Stimulated activated CD4-positive, alpha-beta T cell treated with anti-CD3 and anti-CD28 coated beads, Interleukin-15, amount 100 ng/mL, for 24 hours (primary cell): Measurements from ENCODE around the gene SH2D3C.
A peak's percentile ranks its signal among the peaks of the same experiment; 100 is the strongest.
"Not testable (repeated sequence)": the region's sequence is repeated elsewhere in the genome, so short reads cannot be mapped to it uniquely, and the experiment has no call there.

ENCODE experiments used
- DNase-seq: peaks from one replicate; pipeline ENCODE4 v3.0.0-alpha.2; 2020

Gene SH2D3C

DNA sequence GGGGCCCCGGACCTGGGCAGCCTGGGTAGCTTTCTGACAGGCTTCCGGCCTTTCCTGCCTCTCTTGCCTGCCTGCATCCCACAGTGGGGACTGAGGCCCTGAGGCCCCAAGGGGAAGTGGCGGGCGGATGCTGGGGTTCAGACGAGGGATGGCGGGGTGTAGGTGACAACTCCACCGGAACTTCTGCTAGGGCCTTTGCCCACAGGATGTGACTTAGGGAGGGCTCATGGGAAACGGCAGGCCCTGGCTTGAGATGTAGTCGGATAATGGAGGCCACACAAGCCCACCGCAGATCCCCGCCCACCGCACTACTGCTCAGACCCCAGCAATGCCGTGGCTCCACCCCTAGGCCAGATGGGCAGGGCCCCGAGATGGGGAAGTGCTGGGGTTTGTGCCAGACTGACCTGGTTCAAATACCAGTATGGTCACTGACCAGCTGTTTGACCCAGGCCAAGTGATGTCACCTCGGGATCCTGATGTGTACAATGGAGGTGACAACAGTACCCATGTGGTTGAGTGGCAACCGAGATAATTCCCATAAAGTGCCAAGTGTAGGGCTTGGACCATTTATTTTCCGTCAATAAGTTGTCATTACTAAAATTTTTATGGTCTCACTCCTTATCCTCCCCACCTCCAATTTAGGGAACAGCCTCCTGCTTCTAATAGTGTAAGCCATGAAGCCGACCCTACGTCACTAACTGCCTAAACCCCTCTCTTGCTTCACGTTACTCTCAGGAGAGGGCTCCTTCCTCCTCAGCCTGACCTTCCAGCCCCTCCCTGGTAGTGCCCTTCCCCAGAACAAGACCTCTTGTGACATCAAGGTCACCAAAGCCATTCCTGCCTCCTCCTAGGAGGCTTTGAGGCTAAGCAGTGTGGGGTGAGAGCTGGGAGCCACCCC, 4.9 kb upstream of the SH2D3C start:
- DNase-seq: peak; percentile 80

GRCh38 chr9:127781806-127782205, 3.3 kb upstream of the SH2D3C start:
- DNase-seq: no peak

DNA sequence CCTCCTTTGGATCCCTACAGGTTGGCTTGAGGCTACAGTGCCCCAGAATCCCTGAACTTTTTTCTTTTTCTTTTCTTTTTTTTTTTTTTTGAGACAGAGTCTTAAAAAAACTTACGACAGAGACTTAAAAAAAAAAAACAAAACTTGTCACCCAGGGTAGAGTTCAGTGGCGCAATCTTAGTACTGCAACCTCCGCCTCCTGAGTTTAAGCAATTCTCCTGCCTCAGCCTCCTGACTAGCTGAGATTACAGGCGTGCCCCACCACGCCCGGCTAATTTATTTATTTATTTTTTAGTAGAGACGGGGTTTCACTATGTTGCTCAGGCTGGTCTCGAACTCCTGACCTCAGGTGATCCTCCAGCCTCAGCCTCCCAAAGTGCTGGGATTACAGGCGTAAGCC, 2.4 kb upstream of the SH2D3C start:
- not testable (repeated sequence) for DNase-seq

- DNase-seq: no peak
Observed at GRCh38 chr9:127780126-127780885, 1.8 kb upstream of the SH2D3C start.

GRCh38 chr9:127779136-127779981, 893 bp upstream of the SH2D3C start:
- DNase-seq: peak; percentile 76

- no peak for DNase-seq
Observed at GRCh38 chr9:127777368-127777980, 992 bp downstream of the SH2D3C start.

DNA sequence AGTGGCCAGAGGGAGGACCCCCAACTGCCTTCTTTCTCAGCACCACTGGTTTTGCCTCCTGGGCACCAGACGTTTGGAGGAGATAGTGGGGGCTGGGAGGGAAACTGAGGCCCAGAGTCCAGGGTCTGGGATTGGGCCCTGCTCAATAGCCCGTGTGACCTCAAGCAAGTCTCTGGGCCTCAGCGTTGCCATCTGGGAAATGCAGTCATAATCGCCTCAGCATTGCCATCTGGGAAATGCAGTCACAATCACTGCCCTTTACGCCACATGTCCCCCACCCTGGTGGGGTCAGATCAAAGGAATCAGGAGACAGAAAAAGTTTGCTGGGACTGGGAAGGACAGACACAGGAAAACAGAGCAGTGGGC, 1.6 kb downstream of the SH2D3C start:
- peak; percentile 32 for DNase-seq

DNA sequence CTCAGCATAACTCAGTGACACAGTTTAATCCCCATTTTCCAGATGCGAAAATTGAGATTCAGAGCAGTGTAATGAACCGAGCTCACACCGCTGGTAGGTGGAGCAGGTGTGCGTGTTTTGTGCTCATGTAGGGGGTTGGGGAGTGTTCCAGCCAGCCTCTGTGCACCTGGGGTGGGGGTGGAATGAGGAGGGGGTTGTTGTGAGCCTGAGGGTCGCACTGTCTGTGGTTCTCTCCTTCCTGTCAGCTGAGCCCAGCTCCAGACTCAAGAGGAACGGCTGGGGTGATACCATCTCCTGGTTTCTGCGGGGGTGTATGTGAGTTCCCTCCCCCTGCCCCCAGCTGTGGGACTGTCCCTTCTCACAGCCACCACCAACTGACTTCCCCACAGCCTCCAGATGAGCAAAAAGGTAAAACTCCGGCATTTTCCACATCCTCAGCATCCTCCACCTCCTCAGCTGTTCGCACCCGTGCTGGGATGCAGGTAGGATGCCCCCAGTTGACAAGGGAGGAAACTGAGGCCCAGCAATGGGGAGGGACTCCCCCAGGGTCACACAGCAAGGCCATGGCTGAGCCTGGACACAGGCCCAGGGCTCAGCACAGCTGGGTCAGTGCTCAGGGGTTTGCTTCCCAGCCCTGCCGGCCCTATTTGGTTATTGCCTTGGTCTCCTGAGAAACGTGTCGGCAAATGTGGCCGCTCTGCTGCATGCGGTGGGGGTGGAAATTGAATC, 2.1 kb downstream of the SH2D3C start:
- peak; percentile 84 for DNase-seq

GRCh38 chr9:127773981-127774380, 4.5 kb downstream of the SH2D3C start:
- no peak for DNase-seq

GRCh38 chr9:127773272-127773671, 5.2 kb downstream of the SH2D3C start:
- DNase-seq: no peak

- DNase-seq: no peak
Observed at GRCh38 chr9:127772603-127773002, 5.9 kb downstream of the SH2D3C start.

GRCh38 chr9:127771570-127772189, 6.8 kb downstream of the SH2D3C start:
- no peak for DNase-seq

- peak; percentile 99 for DNase-seq
Observed at GRCh38 chr9:127770905-127771569, 7.4 kb downstream of the SH2D3C start.

- DNase-seq: no peak
Observed at GRCh38 chr9:127770583-127770904, 7.9 kb downstream of the SH2D3C start.

GRCh38 chr9:127769929-127770582, 8.4 kb downstream of the SH2D3C start:
- DNase-seq: no peak

GRCh38 chr9:127769101-127769500, 9.4 kb downstream of the SH2D3C start:
- no peak for DNase-seq

GRCh38 chr9:127768698-127769097, 9.8 kb downstream of the SH2D3C start:
- DNase-seq: no peak

DNA sequence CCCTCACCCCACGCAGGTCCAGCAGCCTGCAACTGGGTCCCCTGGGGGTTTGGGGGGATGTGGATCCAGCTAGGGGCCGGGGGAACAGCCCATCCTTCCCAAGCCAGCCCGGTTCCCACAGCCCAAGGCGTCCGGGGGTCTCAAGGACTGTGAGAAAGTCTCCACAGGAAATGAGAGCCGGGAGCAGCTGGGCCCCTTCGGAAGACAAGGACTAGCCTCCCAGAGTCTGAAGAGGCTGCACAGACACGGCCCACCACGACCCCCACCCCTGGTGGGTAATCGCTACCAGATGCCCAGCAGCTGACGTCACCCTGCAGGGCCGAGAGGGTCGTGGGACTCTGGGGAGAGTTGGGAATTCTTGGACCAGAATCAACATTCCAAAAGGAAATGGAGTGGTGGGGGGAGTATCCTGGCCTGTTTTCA, 10.5 kb downstream of the SH2D3C start:
- DNase-seq: no peak

DNA sequence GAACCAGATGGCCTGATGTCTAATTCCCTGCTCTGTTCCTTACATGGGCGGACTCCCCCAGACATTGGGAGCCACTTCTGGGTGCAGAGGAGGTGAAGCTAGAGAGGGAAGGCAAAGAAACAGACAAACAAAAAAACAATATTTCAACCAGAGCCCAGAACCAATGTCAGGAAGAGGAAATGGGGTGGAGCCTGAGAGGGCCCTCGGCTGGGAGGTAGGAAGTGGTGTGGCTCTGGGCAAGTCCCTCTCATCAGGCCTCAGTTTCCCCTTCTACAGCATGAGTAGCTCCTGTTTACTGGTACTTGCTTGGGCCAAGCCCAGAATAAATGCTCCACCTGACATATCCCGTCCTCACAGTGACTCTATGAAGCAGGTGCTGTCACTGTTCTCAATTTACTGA, 11.1 kb downstream of the SH2D3C start:
- DNase-seq: no peak

DNA sequence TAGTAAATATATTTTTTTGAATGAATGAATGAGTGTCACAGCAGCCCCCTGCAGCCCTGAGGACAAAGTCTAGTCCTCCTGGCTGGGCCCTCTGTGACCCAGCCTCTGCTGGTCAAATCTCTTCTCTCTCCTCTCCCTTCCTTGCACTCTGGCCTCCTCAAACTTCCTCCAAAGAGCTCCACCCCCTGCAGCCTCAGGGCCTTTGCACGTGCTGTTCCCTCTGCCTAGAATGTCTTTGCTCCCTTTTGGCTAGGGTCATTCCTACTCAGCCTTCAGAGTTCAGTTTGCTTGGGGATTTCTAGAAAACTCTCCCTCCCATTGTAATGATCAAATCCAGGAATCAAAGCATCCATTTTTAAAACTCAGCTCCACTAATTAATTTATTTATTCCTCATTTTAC, 13.0 kb downstream of the SH2D3C start:
- DNase-seq: no peak
